ENCODE results near the gene CCDC171.
"Not testable (repeated sequence)": the region's sequence is repeated elsewhere in the genome, so short reads cannot be mapped to it uniquely, and the experiment has no call there.

GRCh38 chr9:15600666-15601330 is 48.0 kb downstream of the CCDC171 start:
- TF ChIP-seq EZH2 (IDR thresholded peaks at IDR 0.05; ENCODE audit: borderline replicate concordance, insufficient read depth, low read length, poor library complexity, severe bottlenecking); MXI1 (conservative IDR thresholded peaks at IDR 0.05; ENCODE audit: poor library complexity, severe bottlenecking); POLR2AphosphoS5 (IDR thresholded peaks at IDR 0.05): not testable (repeated sequence)
- TF ChIP-seq, protein P1, sequence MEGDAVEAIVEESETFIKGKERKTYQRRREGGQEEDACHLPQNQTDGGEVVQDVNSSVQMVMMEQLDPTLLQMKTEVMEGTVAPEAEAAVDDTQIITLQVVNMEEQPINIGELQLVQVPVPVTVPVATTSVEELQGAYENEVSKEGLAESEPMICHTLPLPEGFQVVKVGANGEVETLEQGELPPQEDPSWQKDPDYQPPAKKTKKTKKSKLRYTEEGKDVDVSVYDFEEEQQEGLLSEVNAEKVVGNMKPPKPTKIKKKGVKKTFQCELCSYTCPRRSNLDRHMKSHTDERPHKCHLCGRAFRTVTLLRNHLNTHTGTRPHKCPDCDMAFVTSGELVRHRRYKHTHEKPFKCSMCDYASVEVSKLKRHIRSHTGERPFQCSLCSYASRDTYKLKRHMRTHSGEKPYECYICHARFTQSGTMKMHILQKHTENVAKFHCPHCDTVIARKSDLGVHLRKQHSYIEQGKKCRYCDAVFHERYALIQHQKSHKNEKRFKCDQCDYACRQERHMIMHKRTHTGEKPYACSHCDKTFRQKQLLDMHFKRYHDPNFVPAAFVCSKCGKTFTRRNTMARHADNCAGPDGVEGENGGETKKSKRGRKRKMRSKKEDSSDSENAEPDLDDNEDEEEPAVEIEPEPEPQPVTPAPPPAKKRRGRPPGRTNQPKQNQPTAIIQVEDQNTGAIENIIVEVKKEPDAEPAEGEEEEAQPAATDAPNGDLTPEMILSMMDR (IDR thresholded peaks at IDR 0.05; ENCODE audit: poor library complexity, severe bottlenecking), result not testable (repeated sequence)
